A673 (cell line): Measurements from ENCODE around the gene LRRC42. TPM values are rescaled to one million over a fixed set of nuclear protein-coding genes. Genes with fewer than 3 reads are reported as not detected.

ENCODE experiments used
- BruUV-seq: library from RNA; stranded (reverse); fragments of 400-500 nt; replicated peaks from 2 replicates; lab custom pipeline; 2021; lab: Mats Ljungman, UMichigan
- CTCF ChIA-PET: fragments of 300-600 bp; sonication (Branson Sonifier 250); formaldehyde crosslinking; loops from one replicate; lab custom pipeline; 2022; ENCODE audit warnings: antibody characterized with exemption; lab: Charles Lee
- POLR2A ChIA-PET: fragments of 300-600 bp; sonication (Branson Sonifier 250); formaldehyde crosslinking; loops from one replicate; lab custom pipeline; 2022; ENCODE audit warnings: antibody characterized with exemption; ENCODE audit not compliant: low non-redundant PET; lab: Charles Lee
- DNase-seq: peaks from one replicate; pipeline ENCODE4 v3.0.0-alpha.2; 2015; ENCODE audit warnings: low spot score
- H3K27ac ChIP-seq: fragments of 200-600 bp; sonication (generic); 2 replicates; pipeline ENCODE4 v1.5.1; 2016; ENCODE audit warnings: mixed run types, low read depth, mild to moderate bottlenecking, mixed read lengths, antibody characterized with exemption, low read length; ENCODE audit not compliant: poor library complexity, severe bottlenecking
- H3K27me3 ChIP-seq: fragments of 200-600 bp; sonication (generic); replicated peaks from 2 replicates; pipeline ENCODE4 v1.6.1; 2017; ENCODE audit warnings: mixed run types, low read depth, mild to moderate bottlenecking, mixed read lengths, antibody characterized with exemption, low read length; ENCODE audit not compliant: insufficient read depth, poor library complexity
- H3K36me3 ChIP-seq: fragments of 200-600 bp; sonication (generic); 2 replicates; pipeline ENCODE4 v1.6.1; 2016; ENCODE audit warnings: mixed run types, mild to moderate bottlenecking, mixed read lengths, antibody characterized with exemption, low read length; ENCODE audit not compliant: insufficient read depth, poor library complexity, severe bottlenecking
- H3K4me1 ChIP-seq: fragments of 200-600 bp; sonication (generic); 2 replicates; pipeline ENCODE4 v1.6.1; 2017; ENCODE audit warnings: mixed run types, mild to moderate bottlenecking, mixed read lengths, antibody characterized with exemption, low read length; ENCODE audit not compliant: insufficient read depth, poor library complexity, severe bottlenecking
- H3K4me3 ChIP-seq: fragments of 200-600 bp; sonication (generic); 2 replicates; pipeline ENCODE4 v1.5.1; 2016; ENCODE audit warnings: low read depth, mixed run types, mild to moderate bottlenecking, mixed read lengths, low read length; ENCODE audit not compliant: poor library complexity, severe bottlenecking
- H3K9me3 ChIP-seq: fragments of 200-600 bp; sonication (generic); 2 replicates; pipeline ENCODE4 v1.6.1; 2016; ENCODE audit warnings: mixed run types, low read depth, mild to moderate bottlenecking, mixed read lengths, antibody characterized with exemption, low read length; ENCODE audit not compliant: poor library complexity, severe bottlenecking
- CTCF ChIP-seq: fragments of 300-800, 200-600 bp; sonication (generic); conservative IDR thresholded peaks from 2 replicates; pipeline ENCODE4 v1.5.1; 2017; ENCODE audit warnings: low read depth, mild to moderate bottlenecking, antibody characterized with exemption, low read length, moderate library complexity, mixed read lengths
- EZH2 ChIP-seq: fragments of 200-600 bp; sonication (generic); IDR thresholded peaks from 2 replicates; pipeline ENCODE4 v1.6.1; 2017; ENCODE audit warnings: borderline replicate concordance, low read depth, mild to moderate bottlenecking, mixed read lengths, antibody characterized with exemption, low read length; ENCODE audit not compliant: poor library complexity, severe bottlenecking
- intact Hi-C: fragments of 100-400 bp; cut with micrococcal nuclease; formaldehyde crosslinking; loops from one replicate; pipeline ENCODE4 v1.10.0; 2022; ENCODE audit not compliant: unreplicated experiment
- total RNA-seq: library from RNA; stranded (reverse); gene quantifications from 2 replicates; pipeline ENCODE4 v1.2.3, GENCODE V29; 2021

Gene LRRC42
- total RNA-seq, 1 experiment from 2014 or later, result 25.8 TPM

GRCh38 chr1:53982763-53983104, 36.6 kb downstream of the LRRC42 start:
- Histone ChIP-seq H3K4me3 (no peak overlapping the region), H3K9me3 (no peaks in the 10 kb centered on the region), H3K4me1 (no peaks in the 10 kb centered on the region), H3K27me3 (no peaks in the 10 kb centered on the region), H3K27ac (no peak overlapping the region), H3K36me3 (no peaks in the 10 kb centered on the region)
- ChIA-PET POLR2A (no interaction called here), CTCF (no interaction called here)
- BruUV-seq, result no TSS peak
- TF ChIP-seq EZH2 (no peak), CTCF (no peak)
- intact Hi-C loops, result no loop called here
- DNase-seq, result no peak

- no peaks in the 10 kb centered on the region for H3K9me3 ChIP-seq
- H3K36me3 ChIP-seq, result no peaks in the 10 kb centered on the region
- no TSS peak for BruUV-seq
- intact Hi-C loops, result no loop called here
- no peak overlapping the region for H3K4me3 ChIP-seq
- no peaks in the 10 kb centered on the region for H3K27me3 ChIP-seq
- ChIA-PET CTCF (no interaction called here), POLR2A (no interaction called here)
- no peak for DNase-seq
- H3K4me1 ChIP-seq, result no peaks in the 10 kb centered on the region
- TF ChIP-seq CTCF (no peak), EZH2 (no peak)
- no peak overlapping the region for H3K27ac ChIP-seq
These were observed 38.6 kb downstream of the LRRC42 start for GRCh38 chr1:53984726-53985125.

- no TSS peak for BruUV-seq
- intact Hi-C loops, result no loop called here
- no peak for TF ChIP-seq EZH2
- TF ChIP-seq CTCF, result no peak
- H3K36me3 ChIP-seq, result no peaks in the 10 kb centered on the region
- no peaks in the 10 kb centered on the region for H3K9me3 ChIP-seq
- no peak for DNase-seq
- H3K4me1 ChIP-seq, result no peaks in the 10 kb centered on the region
- no peak overlapping the region for H3K4me3 ChIP-seq
- H3K27ac ChIP-seq, result no peak overlapping the region
- ChIA-PET POLR2A (no interaction called here), CTCF (no interaction called here)
- H3K27me3 ChIP-seq, result no peaks in the 10 kb centered on the region
These were observed 40.3 kb downstream of the LRRC42 start for GRCh38 chr1:53986458-53986857.
